GM21717 (cell line): ENCODE data around the gene CPAMD8.

ENCODE experiments used
- ATAC-seq: cut with Tn5 transposase; IDR thresholded peaks from one replicate; pipeline ENCODE4 v1.9.1; 2021; ENCODE audit warnings: mild to moderate bottlenecking, moderate library complexity; ENCODE audit not compliant: unreplicated experiment

The CPAMD8 gene

DNA sequence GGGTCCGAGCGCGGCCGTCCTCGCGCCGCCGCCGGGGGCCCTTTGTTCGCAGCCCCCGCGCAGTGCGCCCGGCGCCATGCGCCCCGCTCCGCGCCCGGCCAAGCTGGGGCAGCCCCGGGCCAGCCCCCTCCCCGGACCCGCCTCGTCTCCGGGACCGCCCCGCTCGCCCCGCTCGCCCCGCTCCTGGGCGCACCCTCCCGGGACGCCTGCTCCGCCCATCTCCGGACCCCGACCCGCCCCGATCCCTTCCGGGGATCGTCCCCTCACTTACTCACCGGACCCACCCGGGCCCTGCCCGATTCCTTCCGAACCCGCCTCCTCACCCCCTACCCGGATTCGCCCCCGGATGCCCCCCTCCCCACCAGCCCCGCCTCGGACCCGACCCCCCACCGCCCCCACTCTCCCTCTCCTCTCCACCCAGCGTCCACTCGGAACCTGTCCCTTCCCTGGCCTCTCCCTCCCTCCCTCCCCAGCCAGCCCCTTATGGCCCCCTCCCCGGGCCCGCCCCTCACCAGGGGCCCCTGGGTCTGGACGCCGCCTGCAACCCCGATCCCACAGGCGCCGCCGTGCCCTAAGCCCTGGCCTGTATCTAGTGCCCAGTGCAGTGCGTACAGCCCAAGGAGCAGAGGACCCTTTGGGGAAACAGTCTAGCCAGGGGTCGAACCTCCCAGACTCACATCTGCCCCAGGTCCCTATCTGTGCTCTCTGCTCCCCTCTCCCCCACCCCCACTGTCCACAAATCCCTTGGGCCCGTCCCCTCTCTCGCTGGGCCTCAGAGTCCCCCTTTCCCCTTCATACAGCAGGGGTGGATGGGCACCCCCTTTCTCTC is at the start of gene CPAMD8:
CPAMD8 (minus strand) TSS at position 105 of the 829 bp plus-strand sequence. CDS start 168 bp downstream, outside the sequence.
- ATAC-seq: no peak

DNA sequence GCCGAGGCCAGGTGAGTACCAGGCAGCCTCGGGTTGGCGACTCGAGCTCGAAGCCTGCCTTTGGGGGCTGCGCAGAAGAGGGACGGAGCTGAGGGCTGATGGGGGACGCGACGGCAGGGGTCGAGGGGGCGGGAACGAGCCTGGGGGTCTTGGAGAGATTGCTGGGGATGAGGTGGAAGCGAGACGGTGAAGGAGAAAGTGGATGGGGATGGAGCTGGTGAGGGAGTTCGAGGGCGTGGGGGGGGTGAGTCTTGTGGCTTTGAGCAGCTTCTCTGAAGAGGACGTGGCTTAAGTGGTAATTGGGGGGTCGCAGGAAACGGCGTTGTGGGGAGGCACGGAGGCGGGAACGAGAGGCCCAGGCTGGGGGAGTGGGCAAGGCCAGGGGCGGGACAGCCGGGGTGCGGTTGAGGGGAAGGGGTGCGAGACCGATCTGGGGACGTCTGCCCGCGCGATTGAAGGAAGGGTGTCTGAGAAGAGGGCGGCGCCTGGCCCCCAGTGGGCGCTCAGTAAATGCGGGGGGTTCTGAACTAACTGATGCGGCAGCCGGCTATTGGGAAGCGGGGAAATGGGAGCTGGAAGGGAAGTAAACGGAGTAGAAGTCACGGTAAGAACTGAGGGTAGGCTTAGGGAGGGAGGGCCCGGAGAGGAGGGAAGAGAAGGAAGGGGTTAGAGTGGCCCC is 49.4 kb upstream of the CPAMD8 start:
- ATAC-seq: no peak

DNA sequence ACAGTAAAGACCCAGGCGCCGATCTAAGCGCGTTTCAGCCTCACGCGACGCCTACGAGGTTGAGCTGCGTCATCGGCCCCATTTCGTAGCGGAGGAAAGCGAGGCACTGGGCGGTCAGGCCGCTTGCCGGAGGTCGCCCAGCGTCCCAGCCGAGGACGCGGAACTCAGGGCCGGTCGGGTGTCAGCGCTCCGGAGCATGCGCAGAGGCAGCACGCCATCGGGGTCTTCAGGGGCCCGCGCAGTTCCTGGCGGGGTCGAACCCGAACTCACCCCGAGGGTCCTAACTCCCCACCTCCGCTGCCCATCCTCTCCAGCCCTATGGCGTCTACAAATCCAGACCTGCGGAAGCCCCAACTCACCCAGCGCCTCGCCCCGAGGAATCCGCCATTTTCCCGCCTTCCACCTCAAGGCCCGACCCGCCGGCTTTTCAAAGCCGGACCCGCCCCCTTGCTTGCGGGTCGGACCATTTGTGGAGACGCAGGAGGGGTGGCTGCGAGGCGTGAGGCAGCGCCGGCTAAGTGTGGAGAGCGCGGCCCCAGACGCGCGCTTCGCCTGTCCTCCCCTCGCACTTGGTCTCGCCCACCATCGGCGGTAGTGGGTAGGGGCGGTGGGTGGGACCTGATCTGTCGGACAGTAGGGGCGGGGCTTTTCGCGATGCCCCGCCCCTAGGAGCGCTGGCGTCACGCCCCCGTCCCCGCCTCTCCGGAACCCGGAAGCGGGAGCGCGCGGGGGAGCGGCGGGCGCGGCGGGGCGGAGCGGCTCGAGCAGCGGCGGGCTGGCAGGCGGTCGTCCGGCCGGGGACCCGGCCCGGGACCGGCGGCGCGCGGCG is 48.6 kb upstream of the CPAMD8 start, which contains the start of the genes HAUS8 and MYO9B:
HAUS8 (minus strand) TSS at position 418 of the 829 bp plus-strand sequence; CDS start at position 388, 30 bp downstream.
MYO9B (plus strand) TSS at position 743 of the 829 bp plus-strand sequence. CDS start 25,941 bp downstream, outside the sequence.
- peak; percentile 58 for ATAC-seq

DNA sequence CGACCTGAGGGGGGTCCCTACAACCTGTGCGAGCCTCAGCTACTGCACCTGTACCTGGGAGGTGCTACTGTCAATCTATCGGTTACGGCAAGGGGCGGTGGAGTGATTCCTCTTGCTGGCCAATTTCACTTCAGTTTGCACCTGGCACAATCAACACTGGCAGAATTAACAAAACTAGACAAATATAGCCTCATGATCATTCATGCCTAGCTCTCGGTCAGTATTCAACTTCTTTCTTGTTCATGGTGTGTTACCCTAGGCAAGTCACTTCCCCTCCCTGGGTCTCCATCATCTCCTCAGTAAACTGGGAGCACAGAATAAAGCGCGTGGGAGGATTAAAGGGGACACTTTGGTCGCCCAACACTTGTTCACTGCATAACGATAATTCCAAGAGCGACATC is 48.0 kb upstream of the CPAMD8 start:
- peak; percentile 2 for ATAC-seq

DNA sequence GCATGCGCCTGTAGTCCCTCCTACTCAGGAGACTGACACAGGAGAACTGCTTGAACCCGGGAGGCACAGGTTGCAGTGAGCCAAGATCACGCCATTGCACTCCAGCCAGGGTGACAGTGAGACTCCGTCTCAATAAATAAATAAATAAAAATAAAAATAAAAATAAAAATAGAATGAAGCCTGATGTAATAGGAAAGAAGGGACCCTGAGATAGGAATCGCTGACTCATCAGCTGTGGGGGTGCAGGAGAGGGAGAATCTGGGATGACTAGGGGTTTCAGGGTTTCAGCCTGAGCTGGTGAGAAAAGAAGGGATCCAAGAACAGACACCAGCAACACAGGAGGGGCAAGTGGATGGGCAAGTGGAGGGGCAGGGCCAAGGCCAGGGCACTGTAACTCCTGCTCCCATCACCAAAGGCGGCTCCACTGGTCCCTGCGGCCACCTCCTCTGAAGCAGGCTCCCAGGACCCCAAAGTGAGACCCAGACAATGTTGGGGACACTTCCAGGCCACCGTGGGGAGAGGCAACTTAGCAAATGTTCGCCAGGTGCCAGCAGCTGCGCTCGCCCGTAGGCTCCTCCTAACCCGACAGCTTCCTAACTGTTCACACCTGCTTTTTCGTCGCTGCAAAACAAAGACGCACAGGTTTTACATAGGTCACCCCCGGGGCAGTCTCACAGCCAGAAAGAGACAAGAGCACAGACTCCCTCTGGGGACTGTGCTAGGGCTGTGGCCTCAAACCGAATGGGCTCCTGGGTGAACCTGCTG is 47.4 kb upstream of the CPAMD8 start:
- ATAC-seq: peak; percentile 4

DNA sequence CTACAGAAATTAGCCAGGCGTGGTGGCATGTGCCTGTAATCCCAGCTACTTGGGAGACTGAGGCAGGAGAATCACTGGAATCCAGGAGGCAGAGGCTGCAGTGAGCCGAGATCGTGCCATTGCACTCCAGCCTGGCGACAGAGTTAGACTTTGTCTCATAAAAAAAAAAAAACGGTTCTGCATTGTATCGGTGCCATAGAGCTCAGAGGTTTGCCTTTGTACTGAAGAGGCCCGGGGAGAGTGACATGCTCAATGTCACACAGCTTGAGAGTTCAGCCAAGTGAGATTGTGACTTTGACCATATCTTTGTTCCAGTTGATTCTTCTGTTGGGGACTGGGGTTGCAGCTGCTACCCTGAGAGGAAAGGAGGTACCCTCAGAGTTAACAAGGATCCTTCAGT is 44.3 kb upstream of the CPAMD8 start:
- no peak for ATAC-seq

DNA sequence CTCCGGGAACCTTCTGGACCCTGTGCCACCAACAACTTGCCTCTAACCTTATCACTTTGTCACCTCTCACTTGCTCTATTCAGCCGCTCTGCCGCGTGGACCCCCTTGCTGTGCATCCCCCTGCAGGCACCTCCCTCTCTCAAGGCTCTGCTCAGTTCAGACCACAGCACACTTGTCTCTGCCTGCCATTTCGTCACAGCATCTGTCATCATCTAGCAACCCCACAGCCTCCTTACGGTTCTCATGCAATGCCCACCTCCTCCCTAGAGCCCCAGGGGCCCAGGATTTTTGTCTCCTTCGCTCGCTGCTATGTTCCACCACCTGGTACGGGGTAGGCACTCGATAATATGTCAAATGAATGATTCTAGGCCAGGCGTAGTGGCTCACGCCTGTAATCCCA is 43.8 kb upstream of the CPAMD8 start:
- ATAC-seq: no peak

DNA sequence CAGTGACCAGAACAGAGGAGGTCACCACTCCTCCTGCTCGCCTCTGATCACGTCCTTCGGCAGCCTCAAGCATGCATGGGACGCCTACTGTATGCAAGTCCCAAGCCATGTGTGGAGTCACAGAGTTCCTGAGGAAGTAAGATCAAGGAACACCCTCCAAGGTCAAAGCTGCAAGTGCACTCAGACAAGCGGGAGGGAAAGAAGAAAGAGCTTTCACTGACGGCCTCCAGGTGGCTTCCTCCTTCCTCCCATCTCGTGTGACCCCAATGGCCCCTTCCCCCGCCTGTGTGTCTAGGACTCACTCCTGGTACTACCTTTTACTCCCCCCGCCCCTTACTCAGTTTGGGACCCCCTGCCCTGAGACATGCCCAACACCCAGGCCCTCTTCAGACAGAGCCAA is 42.6 kb upstream of the CPAMD8 start:
- no peak for ATAC-seq

DNA sequence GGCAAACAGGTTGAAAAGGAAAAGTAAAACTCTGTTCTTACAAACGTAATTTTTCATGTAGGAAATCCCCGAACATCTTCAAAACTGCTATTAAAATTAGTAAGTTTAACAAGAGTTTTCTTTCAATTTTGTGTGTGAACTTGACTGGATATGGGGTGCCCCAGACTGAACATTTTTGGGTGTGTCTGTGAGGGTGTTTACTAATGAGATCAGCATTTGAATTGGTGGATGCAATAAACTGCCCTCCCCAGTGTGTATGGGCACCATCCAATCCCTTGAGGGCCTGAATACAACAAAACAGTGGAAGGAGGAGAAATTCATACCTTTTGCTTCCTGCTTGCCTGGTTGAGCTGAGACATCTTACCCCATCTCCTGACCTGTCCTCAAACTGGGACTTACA is 36.8 kb upstream of the CPAMD8 start:
- ATAC-seq: no peak

DNA sequence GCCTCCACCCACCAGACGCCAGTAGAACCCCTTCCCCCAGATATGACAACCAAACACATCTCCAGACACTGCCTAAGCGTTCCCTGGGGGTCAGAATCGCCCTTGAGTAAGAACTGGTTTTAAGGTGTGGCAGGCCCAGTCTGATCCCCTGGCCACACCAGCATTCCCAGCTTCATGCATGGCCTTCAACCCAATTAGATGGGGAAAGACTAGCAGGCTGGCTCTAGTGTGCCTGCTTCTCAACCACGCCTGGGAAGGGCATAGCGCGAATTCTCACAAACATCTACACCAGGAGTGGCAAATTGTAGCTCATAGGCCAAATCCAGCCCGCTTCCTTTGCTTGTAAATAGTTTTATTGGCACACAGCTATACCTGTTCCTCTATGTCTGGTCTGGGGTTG is 35.1 kb upstream of the CPAMD8 start:
- ATAC-seq: no peak

DNA sequence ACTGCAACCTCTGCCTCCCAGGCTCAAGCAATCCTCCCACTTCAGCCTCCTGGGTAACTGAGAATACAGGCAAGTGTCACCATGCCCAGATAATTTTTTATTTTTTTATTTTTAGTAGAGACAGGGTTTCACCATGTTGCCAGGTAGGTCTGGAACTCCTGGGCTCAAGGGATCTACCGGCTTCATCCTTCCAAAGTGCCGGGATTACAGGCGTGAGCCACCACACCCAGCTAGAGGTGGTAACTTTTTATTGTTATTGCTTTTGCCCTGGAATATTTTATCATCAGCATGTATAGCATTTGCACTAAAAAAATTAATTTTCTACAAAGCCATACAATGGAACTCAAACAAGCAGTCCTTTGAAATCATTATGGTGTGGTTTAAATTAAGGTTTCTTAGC is 34.6 kb upstream of the CPAMD8 start:
- no peak for ATAC-seq

DNA sequence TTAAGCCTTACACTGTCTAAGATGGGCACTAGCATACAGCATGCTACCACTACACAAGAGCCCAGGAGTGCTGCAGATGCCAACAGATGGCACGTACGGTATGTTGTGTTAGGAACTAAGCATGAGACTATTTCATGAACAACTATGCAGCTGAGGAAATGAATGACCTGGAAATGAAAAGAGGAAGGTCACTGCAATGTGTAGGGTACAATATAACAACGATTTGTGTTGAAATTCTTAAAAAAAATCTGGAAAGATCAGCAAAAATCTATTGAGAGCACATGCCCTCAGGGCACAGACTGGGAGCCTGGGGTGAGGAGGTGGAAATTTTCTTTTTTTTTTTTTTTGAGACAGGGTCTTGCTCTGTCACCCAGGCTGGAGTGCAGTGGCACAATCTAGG is 34.2 kb upstream of the CPAMD8 start:
- no peak for ATAC-seq

DNA sequence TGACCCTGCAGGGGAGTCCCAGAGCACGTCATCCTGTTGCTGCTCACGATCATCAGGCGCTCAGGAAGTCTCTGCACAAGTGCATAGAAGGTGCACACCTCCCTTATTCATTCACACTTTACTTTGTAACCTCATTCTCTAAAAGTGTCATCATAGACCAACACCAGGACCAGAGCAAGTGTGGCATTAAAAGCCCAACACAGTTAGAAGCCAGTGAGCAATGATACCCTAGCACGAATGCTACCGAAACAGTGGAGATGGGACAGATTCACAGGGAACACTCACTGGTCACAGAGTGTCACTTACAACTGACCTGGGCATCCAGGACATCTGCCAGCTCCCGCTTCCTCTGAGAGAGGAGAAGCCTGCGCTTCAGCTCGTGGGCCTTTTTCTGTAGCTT is 31.6 kb upstream of the CPAMD8 start:
- ATAC-seq: no peak

DNA sequence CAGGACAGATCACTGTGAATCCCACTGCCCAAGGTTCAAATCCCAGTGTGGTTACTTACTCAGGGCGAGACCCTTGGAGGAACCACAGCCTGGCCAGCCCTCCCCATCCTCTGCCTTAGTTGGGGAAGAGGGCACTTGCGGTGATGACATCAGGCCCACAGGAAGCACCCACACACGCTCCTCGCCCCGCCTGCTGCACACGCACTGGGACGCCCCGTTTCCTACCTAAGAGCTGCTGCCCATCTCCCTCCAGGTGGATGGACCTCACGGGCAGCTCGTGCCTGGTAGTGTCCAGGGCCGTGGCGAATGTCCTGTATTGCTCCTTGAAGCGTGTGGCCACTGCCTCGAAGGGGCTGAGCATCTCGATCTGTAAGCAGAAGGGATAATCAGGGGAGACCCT is 29.0 kb upstream of the CPAMD8 start:
- ATAC-seq: no peak

DNA sequence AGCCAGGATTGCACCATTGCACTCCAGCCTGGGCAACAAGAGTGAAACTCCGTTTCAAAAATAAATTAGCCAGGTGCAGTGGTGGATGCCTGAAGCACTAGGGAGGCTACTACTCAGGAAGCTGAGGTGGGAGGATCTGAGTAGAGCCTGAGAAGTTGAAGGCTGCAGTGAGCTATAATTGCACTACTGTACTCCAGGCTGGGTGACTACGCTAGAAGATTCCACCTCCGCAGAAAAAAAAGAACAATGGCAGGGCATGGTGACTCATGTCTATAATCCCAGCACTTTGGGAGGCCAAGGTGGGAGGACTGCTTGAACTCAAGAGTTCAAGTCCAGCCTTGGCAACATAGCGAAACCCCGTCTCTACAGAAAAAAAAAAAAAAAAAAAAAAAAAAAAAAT is 28.1 kb upstream of the CPAMD8 start:
- ATAC-seq: no peak

DNA sequence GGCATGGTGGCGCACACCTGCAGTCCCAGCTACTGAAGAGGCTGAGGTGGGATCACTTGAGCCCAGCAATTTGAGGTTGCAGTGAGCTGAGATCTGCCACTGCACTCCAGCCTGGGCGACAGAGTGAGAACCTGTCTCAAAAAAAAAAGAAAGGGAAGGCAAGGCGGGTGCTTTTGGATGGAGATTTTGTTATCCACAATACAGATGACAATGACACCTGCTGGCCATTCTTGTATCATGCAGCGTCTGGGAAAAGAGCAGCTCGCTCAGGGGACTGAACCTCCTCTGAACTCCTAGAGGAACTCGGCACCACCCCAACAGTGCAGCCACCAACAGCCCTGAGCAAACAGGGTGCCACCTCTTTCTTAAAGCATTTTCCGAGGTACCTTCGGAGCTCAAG is 25.8 kb upstream of the CPAMD8 start:
- ATAC-seq: no peak

DNA sequence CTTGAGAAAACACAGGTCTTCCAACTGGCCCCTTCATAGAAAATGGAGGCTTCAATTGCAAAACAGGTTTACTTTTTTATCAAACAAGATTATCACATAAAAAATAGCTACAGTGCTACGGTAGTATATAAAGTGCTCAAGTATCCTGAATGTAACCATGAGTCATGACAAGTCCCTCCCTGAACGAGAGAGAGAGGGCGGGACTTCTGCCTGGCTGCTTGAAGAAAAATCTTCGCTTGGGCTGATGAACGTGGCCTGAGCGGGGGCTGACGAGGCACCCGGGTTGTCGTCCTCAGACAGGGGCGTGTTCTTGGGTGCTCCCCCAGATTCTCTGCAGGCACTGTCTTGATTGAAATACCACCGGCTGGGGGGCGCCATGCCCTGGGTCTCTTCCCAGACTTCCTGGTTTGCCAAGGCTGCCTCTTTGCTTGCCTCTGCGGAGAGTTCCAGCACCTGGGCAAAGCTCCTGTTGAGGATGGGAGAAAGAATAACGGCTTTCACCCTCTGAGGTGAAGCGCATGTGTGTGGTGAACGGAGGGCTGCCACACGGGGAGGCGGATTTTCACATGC is 23.2 kb upstream of the CPAMD8 start:
- no peak for ATAC-seq

DNA sequence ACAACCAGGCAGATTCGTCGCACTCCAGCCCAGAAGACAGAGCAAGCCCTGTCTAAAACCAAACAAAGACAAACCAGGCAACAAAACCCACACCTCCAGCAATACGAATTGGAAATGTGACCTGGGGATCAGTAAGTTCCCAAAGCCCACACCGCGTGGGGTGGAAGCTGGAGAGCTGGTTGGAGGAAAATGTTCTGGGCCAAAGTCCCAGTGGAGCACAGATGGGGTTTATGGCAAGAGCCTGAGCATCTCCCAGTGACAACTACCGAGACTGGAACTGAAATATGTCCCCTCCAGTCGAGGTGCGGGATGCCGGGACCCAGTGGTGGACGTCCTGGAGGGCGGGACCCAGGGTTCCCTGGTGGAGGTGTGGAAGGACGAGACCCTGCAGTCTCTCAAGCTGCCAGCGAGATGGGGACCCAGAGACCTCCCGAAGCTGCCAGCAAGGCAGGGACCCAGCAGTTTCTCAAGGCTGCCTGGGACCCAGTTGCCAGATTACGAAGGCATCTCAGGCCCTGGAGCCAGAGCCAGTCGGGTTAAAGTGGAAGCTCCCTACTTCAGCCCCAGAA is 22.4 kb upstream of the CPAMD8 start:
- no peak for ATAC-seq

DNA sequence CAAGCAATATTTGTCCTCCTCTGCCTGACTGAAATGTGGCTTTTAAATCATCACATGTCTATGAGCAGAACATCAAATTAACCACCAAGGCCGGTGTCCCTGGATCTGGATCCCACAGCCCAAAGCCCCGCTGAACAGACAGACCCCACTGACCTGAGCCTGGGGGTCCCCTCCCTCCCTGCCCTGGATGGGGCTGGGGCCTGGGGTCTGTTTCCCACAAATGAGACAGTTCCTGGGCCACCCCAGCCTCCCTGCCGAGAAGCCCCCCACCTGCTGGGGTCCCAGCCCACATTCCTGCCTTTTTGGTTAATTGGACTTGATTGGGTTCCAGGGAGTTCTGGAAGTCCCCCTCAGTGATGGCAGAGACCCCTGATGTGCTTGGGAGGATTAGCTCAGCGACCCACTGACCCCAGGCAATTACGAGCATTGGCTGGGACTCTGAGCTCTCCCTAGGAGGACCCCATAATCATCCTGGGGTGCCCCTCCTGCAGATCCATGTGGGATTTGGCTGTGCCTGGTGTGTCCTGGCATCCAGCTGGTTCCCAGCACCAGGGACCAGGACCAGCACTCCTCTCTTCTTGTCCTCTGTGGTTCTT is 19.4 kb upstream of the CPAMD8 start:
- ATAC-seq: no peak
